Liver (tissue), 9 donors: ENCODE results near the gene GDF10. TPM values are rescaled to one million over a fixed set of nuclear protein-coding genes. Genes with fewer than 3 reads are reported as not detected.

Source experiments
- DNase-seq: peaks from one replicate; pipeline ENCODE4 v3.0.0-alpha.2; 2017; ENCODE audit warnings: low spot score
- H3K27ac ChIP-seq, 2 donors: one replicate each; pipeline ENCODE4 v1.7.0; 2013; ENCODE audit warnings: inconsistent platforms in 2 of 2, low read length in 2 of 2, control low read depth in 1 of 2, low read depth in 1 of 2, mild to moderate bottlenecking in 1 of 2
- H3K27me3 ChIP-seq, 4 donors: one replicate each; pipeline versions ENCODE4 v1.6.1 to v1.7.0; 2013; ENCODE audit warnings: low read length in 3 of 4, inconsistent platforms in 1 of 4, mild to moderate bottlenecking in 1 of 4, moderate library complexity in 1 of 4; ENCODE audit not compliant: control insufficient read depth in 4 of 4, insufficient read depth in 4 of 4
- H3K36me3 ChIP-seq, 4 donors: one replicate each; pipeline versions ENCODE4 v1.6.1 to v1.7.0; 2013; ENCODE audit warnings: low read length in 3 of 4, mild to moderate bottlenecking in 3 of 4, low read depth in 1 of 4, moderate library complexity in 1 of 4; ENCODE audit not compliant: control insufficient read depth in 4 of 4, insufficient read depth in 3 of 4
- H3K4me1 ChIP-seq, 4 donors: one replicate each; pipeline versions ENCODE4 v1.6.1 to v1.7.0; 2013; ENCODE audit warnings: low read length in 3 of 4, mild to moderate bottlenecking in 3 of 4, moderate library complexity in 1 of 4; ENCODE audit not compliant: control insufficient read depth in 4 of 4, insufficient read depth in 4 of 4
- H3K4me3 ChIP-seq, 3 donors: one replicate each; pipeline versions ENCODE4 v1.6.1 to v1.7.0; 2013; ENCODE audit warnings: low read length in 3 of 3, control low read depth in 1 of 3, low read depth in 1 of 3, mild to moderate bottlenecking in 1 of 3
- H3K9ac ChIP-seq, 2 donors: one replicate each; pipeline ENCODE4 v1.7.0; 2013; ENCODE audit warnings: low read length in 2 of 2, mild to moderate bottlenecking in 2 of 2, moderate library complexity in 2 of 2, control low read depth in 1 of 2, low read depth in 1 of 2
- H3K9me3 ChIP-seq, 4 donors: one replicate each; pipeline versions ENCODE4 v1.6.1 to v1.7.0; 2013; ENCODE audit warnings: low read length in 3 of 4; ENCODE audit not compliant: control insufficient read depth in 4 of 4
- ATF3 ChIP-seq: IDR thresholded peaks from 2 replicates; pipeline ENCODE4 v1.6.1; 2016; ENCODE audit warnings: antibody characterized with exemption
- CTCF ChIP-seq: fragments of 150-350 bp; IDR thresholded peaks from 2 replicates; pipeline ENCODE4 v1.5.1; 2017; ENCODE audit warnings: improper control_type of control experiment, low read depth, low read length; ENCODE audit not compliant: missing input control
- EGR1 ChIP-seq, 2 donors: IDR thresholded peaks; 2 replicates each; pipeline ENCODE4 v1.6.1; 2016 to 2018; ENCODE audit warnings: antibody characterized with exemption in 2 of 2, low read depth in 2 of 2
- FOXA1 ChIP-seq: IDR thresholded peaks from 2 replicates; pipeline ENCODE4 v1.6.1; 2016; ENCODE audit warnings: antibody characterized with exemption
- FOXA2 ChIP-seq: IDR thresholded peaks from 2 replicates; pipeline ENCODE4 v1.6.1; 2016; ENCODE audit warnings: antibody characterized with exemption
- GABPA ChIP-seq, 2 donors: IDR thresholded peaks in 1 of 2; conservative IDR thresholded peaks in 1 of 2; 2 replicates each; pipeline ENCODE4 v1.6.1; 2016; ENCODE audit warnings: antibody characterized with exemption in 2 of 2, mild to moderate bottlenecking in 1 of 2, moderate library complexity in 1 of 2
- HNF4A ChIP-seq, 2 donors: conservative IDR thresholded peaks; 2 replicates each; pipeline ENCODE4 v1.6.1; 2016; ENCODE audit warnings: antibody characterized with exemption in 2 of 2, mild to moderate bottlenecking in 2 of 2
- HNF4G ChIP-seq: IDR thresholded peaks from 2 replicates; pipeline ENCODE4 v1.6.1; 2016; ENCODE audit warnings: antibody characterized with exemption
- JUND ChIP-seq, 2 donors: IDR thresholded peaks; 2 replicates each; pipeline ENCODE4 v1.6.1; 2016; ENCODE audit warnings: antibody characterized with exemption in 2 of 2
- NR2F2 ChIP-seq: IDR thresholded peaks from 2 replicates; pipeline ENCODE4 v1.6.1; 2016; ENCODE audit warnings: antibody characterized with exemption
- RAD21 ChIP-seq, 2 donors: IDR thresholded peaks; 2 replicates each; pipeline ENCODE4 v1.6.1; 2016; ENCODE audit warnings: antibody characterized with exemption in 2 of 2, mild to moderate bottlenecking in 2 of 2
- REST ChIP-seq: IDR thresholded peaks from 2 replicates; pipeline ENCODE4 v1.6.1; 2016; ENCODE audit warnings: antibody characterized with exemption, mild to moderate bottlenecking
- RXRA ChIP-seq, 2 donors: IDR thresholded peaks; 2 replicates each; pipeline ENCODE4 v1.6.1; 2017 to 2018; ENCODE audit warnings: antibody characterized with exemption in 2 of 2, mild to moderate bottlenecking in 1 of 2
- SP1 ChIP-seq: IDR thresholded peaks from 2 replicates; pipeline ENCODE4 v1.6.1; 2018; ENCODE audit warnings: antibody characterized with exemption, mild to moderate bottlenecking
- TAF1 ChIP-seq: conservative IDR thresholded peaks from 2 replicates; pipeline ENCODE4 v1.6.1; 2016; ENCODE audit warnings: antibody characterized with exemption, mild to moderate bottlenecking
- YY1 ChIP-seq: IDR thresholded peaks from 2 replicates; pipeline ENCODE4 v1.6.1; 2016; ENCODE audit warnings: antibody characterized with exemption, mild to moderate bottlenecking
- ZBTB33 ChIP-seq: IDR thresholded peaks from 2 replicates; pipeline ENCODE4 v1.6.1; 2016; ENCODE audit warnings: antibody characterized with exemption
- WGBS: extraction: QIAGEN DNeasy Blood & Tissue Kit; methylation state at CpG from one replicate; pipeline ENCODE4 v1.1.7; 2013; 5-methylcytosine and 5-hydroxymethylcytosine counted together
- polyA plus RNA-seq, 2 donors: library from polyadenylated mRNA; stranded (reverse) in 1 of 2; unstranded in 1 of 2; fragments of 200-250 nt in 1 of 2; fragments of >200 nt in 1 of 2; fragmentation: Nextera tagmentation in 1 of 2; extraction: Ambion mirVana in 1 of 2; gene quantifications; one replicate each; pipeline versions ENCODE4 v1.2.1 to v1.2.3, GENCODE V29; 2013 to 2015
- total RNA-seq, 2 donors: library from RNA; depleted of rRNA; stranded (reverse); fragments of >200 nt; gene quantifications; one replicate each; pipeline ENCODE4 v1.2.3, GENCODE V29; 2014
- TF ChIP-seq, protein P1 (sequence below): IDR thresholded peaks from 2 replicates; pipeline ENCODE4 v1.6.1; 2016; ENCODE audit warnings: antibody characterized with exemption
- donor health status: healthy.
- donor health status: healthy.
- donor health status: healthy.
- donor health status: healthy.
- donor health status: healthy.

Gene GDF10
- total and polyA plus RNA-seq, 4 donors, result under 0.01 to 0.28 (median 0.11) TPM

- Histone ChIP-seq H3K36me3 (no peaks in the 10 kb centered on the region), H3K4me3 (no peak overlapping the region), H3K4me1 (no peaks in the 10 kb centered on the region), H3K27me3 (no peaks in the 10 kb centered on the region), H3K27ac (no peak overlapping the region), H3K9ac (no peak overlapping the region), H3K9me3 (no peaks in the 10 kb centered on the region)
- peak in 1 of 2 donors; percentile 30 for TF ChIP-seq RAD21 (IDR thresholded peaks at IDR 0.05)
- TF ChIP-seq GABPA (IDR thresholded peaks at IDR 0.05 in 1 of 2, conservative IDR thresholded peaks at IDR 0.05 in 1 of 2), result no peak
- no peak for TF ChIP-seq ATF3
- TF ChIP-seq FOXA2, result no peak
- TF ChIP-seq SP1, result no peak
- TF ChIP-seq ZBTB33, result no peak
- TF ChIP-seq CTCF, result peak; percentile 5
- TF ChIP-seq EGR1 (IDR thresholded peaks at IDR 0.05; ENCODE audit: low read depth in 2 of 2), result no peak
- TF ChIP-seq TAF1, result no peak
- TF ChIP-seq REST, result no peak
- no peak for TF ChIP-seq RXRA (IDR thresholded peaks at IDR 0.05)
- no peak for TF ChIP-seq HNF4G
- no peak for TF ChIP-seq YY1
- no peak for TF ChIP-seq JUND (IDR thresholded peaks at IDR 0.05)
- TF ChIP-seq FOXA1, result no peak
- TF ChIP-seq HNF4A (conservative IDR thresholded peaks at IDR 0.05), result no peak
- TF ChIP-seq NR2F2, result no peak
- TF ChIP-seq, protein P1, sequence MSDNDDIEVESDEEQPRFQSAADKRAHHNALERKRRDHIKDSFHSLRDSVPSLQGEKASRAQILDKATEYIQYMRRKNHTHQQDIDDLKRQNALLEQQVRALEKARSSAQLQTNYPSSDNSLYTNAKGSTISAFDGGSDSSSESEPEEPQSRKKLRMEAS, result no peak
- DNase-seq, result no peak
- 81% methylated on average over 34 of the region's 34 CpGs for WGBS
Observed at GRCh38 chr10:47309408-47310089, 9.6 kb downstream of the GDF10 start.
